Measurements from ENCODE around the gene FOCAD. TPM values are rescaled to one million over a fixed set of nuclear protein-coding genes. Genes with fewer than 3 reads are reported as not detected.
A peak's percentile ranks its signal among the peaks of the same experiment; 100 is the strongest.
"Not testable (repeated sequence)": the region's sequence is repeated elsewhere in the genome, so short reads cannot be mapped to it uniquely, and the experiment has no call there.

The FOCAD gene
- total RNA-seq, 1 experiment from 2014 or later, result 35.1 TPM

DNA sequence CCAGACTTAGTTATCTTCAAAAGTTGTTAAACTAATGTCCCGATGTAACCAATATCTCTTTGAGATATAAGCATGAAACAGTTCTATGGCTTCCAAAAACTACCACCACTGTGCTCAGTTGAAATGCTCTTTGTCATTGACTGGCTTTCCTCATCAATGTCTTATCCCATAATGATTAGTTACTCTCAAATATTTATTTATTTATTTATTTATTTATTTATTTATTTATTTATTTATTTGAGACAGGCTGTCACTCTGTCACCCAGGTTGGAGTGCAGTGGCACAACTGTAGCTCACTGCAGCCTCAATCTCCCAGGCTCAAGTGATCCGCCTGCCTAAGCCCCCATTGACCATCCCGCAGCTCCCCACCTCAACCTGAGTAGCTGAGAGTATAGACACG, 33.7 kb upstream of the FOCAD start:
- Histone ChIP-seq H2AFZ (ENCODE audit: low read length) (no peak overlapping the region), H3K9ac (ENCODE audit: low read length) (no peak overlapping the region), H3K79me2 (ENCODE audit: low read length) (no peaks in the 10 kb centered on the region), H3K4me1 (ENCODE audit: insufficient read depth, low read length) (no peaks in the 10 kb centered on the region; the same call in 1 of the 2 replicates), H3K9me3 (ENCODE audit: low read length) (no peaks in the 10 kb centered on the region), H3K9me2 (replicated peaks; ENCODE audit: low read length) (no peaks in the 10 kb centered on the region), H3K4me3 (ENCODE audit: low read length) (no peak overlapping the region), H3K36me3 (ENCODE audit: low read depth, low read length) (no peaks in the 10 kb centered on the region), H3K27ac (ENCODE audit: low read length) (no peak overlapping the region), H4K20me1 (ENCODE audit: low read length) (no peaks in the 10 kb centered on the region), H3K27me3 (ENCODE audit: low read length) (no peaks in the 10 kb centered on the region), H3K4me2 (ENCODE audit: low read length) (no peak overlapping the region), H3F3A (ENCODE audit: low read length, unreplicated experiment) (no peaks in the 10 kb centered on the region)
- BruUV-seq (replicated peaks), result no TSS peak
- TF ChIP-seq EZH2phosphoT487 (IDR thresholded peaks at IDR 0.05; ENCODE audit: borderline replicate concordance, low read length), result no peak
- no peak for TF ChIP-seq EZH2 (IDR thresholded peaks at IDR 0.05; ENCODE audit: low read length, unreplicated experiment)
- TF ChIP-seq, protein P1, sequence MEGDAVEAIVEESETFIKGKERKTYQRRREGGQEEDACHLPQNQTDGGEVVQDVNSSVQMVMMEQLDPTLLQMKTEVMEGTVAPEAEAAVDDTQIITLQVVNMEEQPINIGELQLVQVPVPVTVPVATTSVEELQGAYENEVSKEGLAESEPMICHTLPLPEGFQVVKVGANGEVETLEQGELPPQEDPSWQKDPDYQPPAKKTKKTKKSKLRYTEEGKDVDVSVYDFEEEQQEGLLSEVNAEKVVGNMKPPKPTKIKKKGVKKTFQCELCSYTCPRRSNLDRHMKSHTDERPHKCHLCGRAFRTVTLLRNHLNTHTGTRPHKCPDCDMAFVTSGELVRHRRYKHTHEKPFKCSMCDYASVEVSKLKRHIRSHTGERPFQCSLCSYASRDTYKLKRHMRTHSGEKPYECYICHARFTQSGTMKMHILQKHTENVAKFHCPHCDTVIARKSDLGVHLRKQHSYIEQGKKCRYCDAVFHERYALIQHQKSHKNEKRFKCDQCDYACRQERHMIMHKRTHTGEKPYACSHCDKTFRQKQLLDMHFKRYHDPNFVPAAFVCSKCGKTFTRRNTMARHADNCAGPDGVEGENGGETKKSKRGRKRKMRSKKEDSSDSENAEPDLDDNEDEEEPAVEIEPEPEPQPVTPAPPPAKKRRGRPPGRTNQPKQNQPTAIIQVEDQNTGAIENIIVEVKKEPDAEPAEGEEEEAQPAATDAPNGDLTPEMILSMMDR (conservative IDR thresholded peaks at IDR 0.05; ENCODE audit: low read depth, low read length), result no peak
- DNase-seq (no peak), ATAC-seq (no peak)
- intact Hi-C loops (cut with micrococcal nuclease), result no loop called here
- ChIA-PET POLR2A (ENCODE audit: unreplicated experiment) (no interaction called here), CTCF (no interaction called here)

- Histone ChIP-seq H3K4me3 (ENCODE audit: low read length) (no peak overlapping the region), H2AFZ (ENCODE audit: low read length) (no peak overlapping the region), H3K4me1 (ENCODE audit: insufficient read depth, low read length) (no peaks in the 10 kb centered on the region; the same call in 1 of the 2 replicates), H3K27me3 (ENCODE audit: low read length) (no peaks in the 10 kb centered on the region), H4K20me1 (ENCODE audit: low read length) (no peaks in the 10 kb centered on the region), H3K36me3 (ENCODE audit: low read depth, low read length) (no peaks in the 10 kb centered on the region), H3K9ac (ENCODE audit: low read length) (no peak overlapping the region), H3K4me2 (ENCODE audit: low read length) (no peak overlapping the region), H3K9me2 (replicated peaks; ENCODE audit: low read length) (no peaks in the 10 kb centered on the region), H3F3A (ENCODE audit: low read length, unreplicated experiment) (no peaks in the 10 kb centered on the region), H3K9me3 (ENCODE audit: low read length) (no peaks in the 10 kb centered on the region), H3K79me2 (ENCODE audit: low read length) (no peaks in the 10 kb centered on the region), H3K27ac (ENCODE audit: low read length) (no peak overlapping the region)
- TF ChIP-seq, protein P1 (conservative IDR thresholded peaks at IDR 0.05; ENCODE audit: low read depth, low read length), result no peak
- TF ChIP-seq EZH2phosphoT487 (IDR thresholded peaks at IDR 0.05; ENCODE audit: borderline replicate concordance, low read length), result no peak
- TF ChIP-seq EZH2 (IDR thresholded peaks at IDR 0.05; ENCODE audit: low read length, unreplicated experiment), result no peak
- DNase-seq, result peak; percentile 29
- CTCF ChIA-PET, result no interaction called here
- POLR2A ChIA-PET (ENCODE audit: unreplicated experiment), result no interaction called here
- peak; percentile 69 for ATAC-seq
- intact Hi-C loops (cut with micrococcal nuclease), result no loop called here
- BruUV-seq (replicated peaks), result no TSS peak
These were observed 33.2 kb upstream of the FOCAD start for GRCh38 chr9:20650750-20651299.

DNA sequence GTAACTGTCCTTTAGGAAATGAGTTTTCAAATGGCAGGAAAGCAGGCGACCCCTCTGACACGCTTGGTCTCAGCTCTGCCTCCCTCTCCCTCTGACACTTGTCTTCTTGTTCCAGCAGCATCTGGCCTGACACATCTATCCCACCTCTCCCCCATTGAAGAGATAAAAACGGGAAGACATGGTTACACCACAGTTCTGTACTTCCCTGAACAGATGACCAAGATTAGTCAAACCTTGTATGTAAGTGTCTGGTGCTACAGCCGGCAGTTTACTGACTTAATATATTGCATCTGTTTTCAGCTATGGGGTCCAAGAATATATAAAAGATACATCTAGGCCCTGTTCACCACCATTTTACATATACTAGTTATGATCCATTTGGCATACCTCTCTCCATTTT, 32.1 kb upstream of the FOCAD start:
- H3K9ac ChIP-seq (ENCODE audit: low read length), result no peak overlapping the region
- H3K27ac ChIP-seq (ENCODE audit: low read length), result no peak overlapping the region
- H3K4me3 ChIP-seq (ENCODE audit: low read length), result no peak overlapping the region
- H3K79me2 ChIP-seq (ENCODE audit: low read length), result no peaks in the 10 kb centered on the region
- intact Hi-C loops (cut with micrococcal nuclease), result no loop called here
- no peaks in the 10 kb centered on the region for H3K9me3 ChIP-seq (ENCODE audit: low read length)
- no peak overlapping the region for H3K4me2 ChIP-seq (ENCODE audit: low read length)
- no peak for DNase-seq
- TF ChIP-seq, protein P1 (conservative IDR thresholded peaks at IDR 0.05; ENCODE audit: low read depth, low read length), result no peak
- no peak for TF ChIP-seq EZH2phosphoT487 (IDR thresholded peaks at IDR 0.05; ENCODE audit: borderline replicate concordance, low read length)
- TF ChIP-seq EZH2 (IDR thresholded peaks at IDR 0.05; ENCODE audit: low read length, unreplicated experiment), result no peak
- H2AFZ ChIP-seq (ENCODE audit: low read length), result no peak overlapping the region
- no peak for ATAC-seq
- H3K4me1 ChIP-seq (ENCODE audit: insufficient read depth, low read length), result no peaks in the 10 kb centered on the region; the same call in 1 of the 2 replicates
- no peaks in the 10 kb centered on the region for H3F3A ChIP-seq (ENCODE audit: low read length, unreplicated experiment)
- BruUV-seq (replicated peaks), result no TSS peak
- no peaks in the 10 kb centered on the region for H3K36me3 ChIP-seq (ENCODE audit: low read depth, low read length)
- ChIA-PET POLR2A (ENCODE audit: unreplicated experiment) (no interaction called here), CTCF (no interaction called here)
- no peaks in the 10 kb centered on the region for H4K20me1 ChIP-seq (ENCODE audit: low read length)
- no peaks in the 10 kb centered on the region for H3K9me2 ChIP-seq (replicated peaks; ENCODE audit: low read length)
- H3K27me3 ChIP-seq (ENCODE audit: low read length), result no peaks in the 10 kb centered on the region

DNA sequence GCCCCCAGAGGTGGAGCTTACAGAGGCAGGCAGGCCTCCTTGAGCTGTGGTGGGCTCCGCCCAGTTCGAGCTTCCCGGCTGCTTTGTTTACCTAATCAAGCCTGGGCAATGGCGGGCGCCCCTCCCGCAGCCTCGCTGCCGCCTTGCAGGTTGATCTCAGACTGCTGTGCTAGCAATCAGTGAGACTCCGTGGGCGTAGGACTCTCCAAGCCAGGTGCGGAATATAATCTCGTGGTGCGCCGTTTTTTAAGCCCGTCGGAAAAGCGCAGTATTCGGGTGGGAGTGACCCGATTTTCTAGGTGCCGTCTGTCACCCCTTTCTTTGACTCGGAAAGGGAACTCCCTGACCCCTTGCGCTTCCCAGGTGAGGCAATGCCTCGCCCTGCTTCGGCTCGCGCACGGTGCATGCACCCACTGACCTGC, 25.8 kb upstream of the FOCAD start:
- Histone ChIP-seq H3K79me2 (ENCODE audit: low read length) (peaks cover 26% of the 10 kb centered on the region), H3K9ac (ENCODE audit: low read length) (peak overlapping the region; percentile 56), H3K4me2 (ENCODE audit: low read length) (peak overlapping the region; percentile 82), H2AFZ (ENCODE audit: low read length) (peak overlapping the region; percentile 73), H3K4me3 (ENCODE audit: low read length) (peak overlapping the region; percentile 70)
- H3K9me3 ChIP-seq (ENCODE audit: low read length); H3K9me2 ChIP-seq (replicated peaks; ENCODE audit: low read length); H3K27ac ChIP-seq (ENCODE audit: low read length); H3F3A ChIP-seq (ENCODE audit: low read length, unreplicated experiment); CTCF ChIA-PET; DNase-seq; H3K27me3 ChIP-seq (ENCODE audit: low read length); H3K4me1 ChIP-seq (ENCODE audit: insufficient read depth, low read length); intact Hi-C loops (cut with micrococcal nuclease); H3K36me3 ChIP-seq (ENCODE audit: low read depth, low read length); H4K20me1 ChIP-seq (ENCODE audit: low read length); ATAC-seq; BruUV-seq (replicated peaks): not testable (repeated sequence)
- POLR2A ChIA-PET (ENCODE audit: unreplicated experiment), result interaction anchor here (0.6 kb wide), 1 partner anchor 107 kb away, joined by 4 read pairs; no protein-coding TSS in a partner anchor

Measured in PC-3 (cell line).